Stimulated activated CD8-positive, alpha-beta memory T cell treated with anti-CD3 and anti-CD28 coated beads, Interleukin-15, amount 100 ng/mL, for 48 hours (primary cell): ENCODE data around the gene DPYSL4.

Experiments used
- DNase-seq, 2 donors: peaks; one replicate each; pipeline ENCODE4 v3.0.0-alpha.2; 2020; ENCODE audit warnings: low read depth in 2 of 2

Gene DPYSL4

DNA sequence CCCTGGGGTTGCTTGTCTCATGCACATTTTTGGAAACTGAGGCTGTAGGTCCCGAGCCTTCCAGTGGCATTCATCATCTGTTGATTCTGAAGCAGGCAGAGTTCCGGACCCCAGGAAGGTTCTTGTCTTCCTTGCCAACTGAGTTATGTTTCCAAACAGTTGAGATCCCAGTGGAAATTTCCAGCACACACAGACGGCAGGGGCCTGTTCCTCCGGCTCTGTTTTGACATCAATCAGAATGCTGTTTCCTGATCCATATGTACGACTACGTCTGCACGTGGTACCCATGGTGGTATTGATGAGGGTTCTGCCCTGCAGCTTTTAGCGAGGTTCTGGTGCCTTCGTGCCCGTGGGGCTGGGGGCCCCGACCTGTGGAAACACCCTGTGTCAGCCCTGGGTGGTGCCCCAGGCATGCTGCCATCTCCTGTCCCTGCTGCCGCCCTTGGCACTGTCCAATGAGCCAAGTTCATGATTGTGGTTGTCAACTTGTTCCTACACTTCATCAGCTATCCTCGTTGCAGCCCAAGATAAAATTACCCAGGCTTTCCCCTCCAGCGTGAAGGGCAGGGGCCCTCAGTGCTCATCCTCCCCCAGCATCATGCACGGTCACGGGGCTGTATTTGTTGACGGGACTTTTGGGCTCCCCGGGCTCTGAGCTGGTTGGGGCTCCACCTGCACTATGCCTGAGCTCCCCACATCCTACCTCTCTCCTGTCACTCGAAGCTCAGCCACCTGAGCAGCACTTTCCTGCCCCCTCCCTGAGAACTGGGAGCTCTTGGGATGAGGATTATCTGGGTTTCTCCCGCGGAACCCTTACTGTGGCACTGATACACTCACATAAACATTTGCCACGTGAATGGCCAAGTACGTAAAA, 7.8 kb upstream of the DPYSL4 start:
- DNase-seq = no peak

DNA sequence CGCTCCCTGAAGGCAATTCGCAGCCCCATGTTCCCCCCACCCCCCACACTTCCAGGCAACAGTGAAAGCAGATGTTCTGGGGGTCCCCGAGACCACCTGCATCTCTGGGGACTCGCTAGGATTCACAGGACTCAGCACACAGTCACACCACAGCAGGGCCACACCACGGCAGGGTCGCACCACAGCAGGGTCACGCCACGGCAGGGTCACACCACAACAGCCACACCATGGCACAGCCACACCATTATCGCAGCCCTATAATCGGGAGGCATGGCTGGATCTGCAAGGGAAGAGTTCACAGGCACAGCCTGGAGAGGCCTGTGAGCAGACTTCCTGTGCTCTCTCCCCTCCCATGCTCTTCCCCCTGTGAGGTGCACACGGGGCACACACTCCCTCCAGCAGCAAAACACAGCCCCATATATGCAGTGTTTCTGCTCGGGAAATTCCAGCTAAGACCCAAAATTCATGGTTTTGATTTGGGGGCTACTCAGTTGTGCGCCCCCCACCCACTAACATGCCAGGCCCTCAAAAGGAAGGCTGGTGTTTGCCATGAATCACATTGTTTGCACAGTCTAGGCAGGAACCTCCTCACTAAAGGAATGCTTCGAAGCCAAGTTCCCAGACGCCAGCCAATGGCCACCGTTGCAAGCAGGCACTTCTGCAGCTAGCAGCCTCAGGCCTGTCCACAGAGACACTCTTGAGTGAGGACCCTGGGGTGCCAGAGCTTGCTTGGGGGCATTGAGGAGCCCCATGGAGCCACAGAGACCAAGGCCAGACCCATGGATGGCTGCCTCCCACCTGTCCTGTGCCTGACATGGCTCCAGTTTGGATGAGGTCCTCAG, 7.0 kb upstream of the DPYSL4 start:
- no peak for DNase-seq

DNA sequence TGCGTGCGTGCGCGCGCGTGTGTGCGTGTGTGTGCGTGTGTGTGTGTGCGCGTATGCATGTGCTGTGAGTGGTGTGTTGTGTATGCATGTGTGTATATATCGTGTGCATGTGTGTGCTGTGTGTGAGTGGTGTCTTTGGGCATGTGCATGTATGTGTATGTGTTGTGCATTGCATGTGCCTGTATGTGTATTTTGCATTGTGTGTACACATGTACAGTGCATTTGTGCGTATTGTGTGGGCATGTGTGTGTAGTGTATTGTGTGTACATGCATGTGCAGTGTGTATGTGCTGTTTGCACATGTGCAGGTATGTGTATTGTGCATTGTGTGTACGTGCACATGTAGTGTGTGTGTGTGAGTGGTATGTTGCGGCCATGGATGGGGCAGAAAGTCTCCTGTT, 6.0 kb upstream of the DPYSL4 start:
- no peak for DNase-seq

DNA sequence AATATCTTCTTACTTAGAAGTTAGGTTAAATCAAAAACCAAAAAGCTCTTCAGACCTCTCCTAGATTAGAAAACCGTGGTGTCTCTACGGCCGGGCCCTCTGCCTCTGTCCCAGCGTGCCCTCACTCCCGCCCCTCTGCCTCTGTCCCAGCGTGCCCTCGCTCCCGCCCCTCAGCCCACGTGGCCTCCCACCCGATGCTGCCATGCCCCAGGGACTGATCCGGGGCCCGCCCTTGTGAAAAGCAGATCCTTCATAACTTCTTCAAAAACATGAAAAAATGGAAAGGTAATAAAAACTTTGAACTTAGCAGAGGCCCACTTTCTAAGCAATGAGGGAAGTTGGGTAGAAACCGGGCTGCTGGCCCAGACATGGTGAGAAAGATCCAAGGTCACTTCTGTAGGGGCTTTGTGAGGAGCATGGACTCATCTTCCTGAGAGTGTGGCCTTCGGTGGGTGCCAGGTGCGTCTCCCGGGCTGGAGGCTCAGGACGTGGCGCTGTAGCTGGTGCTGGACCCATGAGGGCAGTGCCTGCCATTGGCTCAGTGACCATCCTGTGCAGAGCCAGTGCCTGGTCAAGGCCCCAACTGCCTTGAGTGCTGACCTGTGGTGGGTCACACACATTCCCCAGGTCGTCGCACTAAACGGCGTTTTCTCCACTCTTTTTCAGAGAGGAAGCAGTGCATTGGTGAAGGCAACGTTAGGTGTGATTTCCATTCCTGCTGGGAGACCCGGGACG, 4.9 kb upstream of the DPYSL4 start:
- no peak for DNase-seq

DNA sequence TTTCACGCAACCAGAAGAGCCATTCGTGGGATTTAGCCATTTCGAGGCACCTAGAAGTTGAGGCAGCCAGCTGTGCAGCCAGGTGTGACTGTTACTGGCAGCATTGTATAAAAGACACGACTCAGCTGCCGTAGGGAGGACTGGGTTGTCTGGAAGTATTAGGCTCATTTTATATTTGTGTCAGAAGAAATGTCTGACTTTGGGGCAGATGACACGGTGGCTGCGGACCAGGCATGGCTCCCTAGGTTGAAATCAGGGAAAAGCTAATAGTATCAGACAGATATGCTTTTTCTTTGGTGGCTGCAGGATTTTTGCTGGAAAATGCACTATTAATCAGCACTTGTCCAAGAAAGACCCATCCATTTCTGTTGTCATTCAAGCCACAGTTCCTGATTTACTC, 4.2 kb upstream of the DPYSL4 start:
- no peak for DNase-seq

DNA sequence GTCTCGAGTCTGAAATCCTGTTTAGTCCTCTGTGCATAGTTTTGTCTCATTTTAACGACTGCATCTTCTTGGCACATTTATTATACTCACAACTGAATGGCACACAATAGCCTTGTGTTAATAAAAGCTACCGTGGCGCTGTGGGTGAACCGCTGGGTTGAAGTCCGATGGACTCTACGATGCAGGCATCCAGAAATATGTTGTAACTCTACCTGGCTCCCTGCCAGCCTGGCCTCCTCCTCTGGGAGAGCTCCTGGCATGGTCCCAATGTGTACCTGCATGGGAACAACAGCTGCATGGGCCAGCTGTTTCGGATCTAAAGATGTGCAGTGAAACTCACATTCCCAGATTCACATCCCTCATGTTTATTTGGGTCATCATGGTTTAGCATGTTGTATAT, 3.7 kb upstream of the DPYSL4 start:
- DNase-seq = no peak

DNA sequence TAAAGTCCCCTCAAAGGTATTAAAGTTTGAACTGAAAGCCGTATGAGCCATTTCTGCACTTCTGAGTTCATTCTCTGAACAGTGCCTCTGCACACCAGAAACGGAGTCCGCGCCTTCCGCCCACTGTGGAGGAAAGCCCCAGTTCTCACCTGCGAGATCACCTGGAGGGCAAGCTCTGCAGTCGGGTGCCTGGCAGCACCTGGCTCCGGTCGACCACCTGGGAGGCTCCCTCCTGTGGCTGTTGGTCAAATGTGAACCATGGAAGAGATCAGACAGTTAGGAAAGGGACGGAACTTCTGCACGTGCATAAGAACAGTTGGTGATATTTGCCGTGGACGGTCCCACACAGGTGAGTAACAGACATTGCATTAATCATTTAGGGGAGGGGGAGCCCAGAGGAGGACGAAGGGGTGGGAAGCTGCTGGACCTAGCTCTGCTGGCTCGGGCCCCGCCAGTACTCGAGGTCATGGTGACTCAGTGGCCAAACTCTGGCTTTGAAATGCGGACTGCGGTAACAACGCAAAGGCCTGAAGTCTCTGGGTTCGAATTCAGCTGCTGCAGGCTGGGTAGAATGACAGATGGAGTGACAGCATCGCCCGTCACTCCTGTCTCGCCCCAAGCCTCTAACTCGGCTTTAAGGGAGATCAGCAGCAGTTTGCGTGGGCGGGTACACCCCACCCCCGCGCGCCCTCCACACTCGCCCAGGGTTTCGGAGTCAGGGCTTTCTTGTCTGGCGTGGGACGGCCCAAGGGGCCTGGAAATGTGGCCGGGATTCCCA, 1.7 kb upstream of the DPYSL4 start:
- DNase-seq = no peak

DNA sequence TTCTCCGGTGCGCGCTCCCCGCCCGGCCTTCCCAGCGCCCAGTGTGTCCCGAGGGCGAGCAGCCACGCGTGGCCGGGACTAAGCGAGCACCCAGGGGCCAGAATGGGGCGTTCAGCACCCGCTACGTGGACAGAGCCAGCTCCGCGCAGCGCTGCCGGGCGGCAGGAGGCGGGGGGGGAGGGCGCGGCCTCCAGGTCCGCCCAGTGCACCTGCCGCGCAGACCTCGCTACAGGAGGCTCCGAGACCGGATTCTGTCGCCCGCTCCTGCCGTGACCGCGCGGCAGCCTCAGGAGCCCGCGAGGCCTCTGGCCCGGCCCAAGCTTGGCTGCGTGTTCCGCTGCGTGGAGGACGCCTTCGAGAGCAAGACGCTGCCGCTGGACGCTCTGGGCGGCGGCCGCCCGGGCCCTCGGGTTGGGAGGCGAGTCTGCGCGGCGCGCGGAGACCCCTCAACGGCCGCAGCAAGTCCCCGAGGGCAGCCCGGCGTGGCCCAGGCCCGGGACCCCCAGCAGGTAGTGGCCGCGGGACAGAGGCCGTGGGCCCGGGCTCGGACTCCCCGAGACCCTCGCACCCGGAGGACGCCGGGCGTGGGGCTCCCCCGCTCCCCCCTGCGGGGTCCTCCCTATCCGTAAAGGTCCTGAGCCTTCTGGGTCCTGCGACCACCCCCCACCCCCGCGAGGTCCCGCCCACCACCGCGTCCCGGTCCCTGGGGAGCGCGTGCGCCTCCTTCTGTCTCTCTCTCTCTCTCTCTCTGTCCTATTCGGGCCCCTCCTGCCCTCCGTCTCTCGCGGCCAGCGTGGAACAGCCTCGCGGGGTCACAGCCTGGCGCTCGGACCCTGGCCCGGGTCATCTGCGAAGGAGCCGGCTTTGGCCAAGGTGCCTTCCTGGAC, 904 bp upstream of the DPYSL4 start:
- DNase-seq = peak in 1 of 2 donors; percentile 29

DNA sequence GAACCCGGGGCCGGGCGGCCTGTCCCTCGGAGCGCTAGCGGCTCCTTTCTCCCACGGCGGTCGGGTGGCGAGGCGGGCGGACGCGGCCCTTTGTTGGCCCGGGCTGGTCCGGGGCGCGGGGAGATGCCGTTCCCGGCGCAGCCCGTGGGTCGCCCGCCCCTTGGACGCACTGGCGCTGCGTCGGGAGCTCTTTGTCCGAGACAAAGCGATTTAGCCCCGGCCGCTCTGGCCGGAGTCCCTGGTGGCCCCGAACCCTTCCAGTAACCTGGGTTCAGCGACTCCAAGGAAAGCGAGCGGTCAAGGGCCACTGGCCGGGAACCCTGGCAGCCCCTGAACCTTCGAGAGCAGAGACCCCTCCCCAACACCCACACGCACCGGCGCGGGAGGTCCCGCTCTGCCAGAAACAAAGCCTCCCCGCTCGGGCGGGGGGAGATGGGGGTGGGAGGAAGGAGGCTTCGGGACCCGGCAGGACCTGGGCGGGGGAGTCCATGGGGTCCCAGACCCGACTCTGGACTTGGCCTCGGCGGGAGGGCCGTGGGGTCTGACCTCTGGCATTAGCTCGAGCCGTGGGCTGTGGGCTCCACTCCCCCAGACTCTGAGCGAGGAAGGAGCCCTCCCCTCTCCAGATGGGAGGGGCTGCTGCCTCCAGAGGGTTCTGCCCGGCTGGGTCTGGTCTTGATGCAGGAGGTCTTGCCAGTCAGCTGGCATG, 836 bp downstream of the DPYSL4 start:
- DNase-seq = no peak

DNA sequence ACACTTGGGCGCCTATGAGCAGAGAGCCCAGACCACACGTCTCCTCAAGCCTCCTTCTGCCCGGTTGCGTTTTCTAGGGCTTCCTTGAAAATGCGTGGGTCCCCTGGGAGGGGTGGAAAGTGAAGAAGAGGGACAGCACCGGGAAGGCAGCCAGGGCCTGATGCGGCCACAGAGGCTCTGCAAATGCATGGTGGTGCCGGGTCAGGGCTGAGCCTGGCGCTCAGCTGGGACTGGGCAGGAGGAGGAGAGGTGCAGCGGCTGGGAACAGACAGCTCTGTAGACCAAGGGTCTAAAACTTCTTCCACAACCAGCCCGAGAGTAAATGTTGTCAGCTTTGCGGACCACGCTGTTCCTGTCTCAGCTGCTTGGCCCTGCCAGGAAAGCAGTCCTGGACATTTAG, 1.6 kb downstream of the DPYSL4 start:
- DNase-seq = no peak

DNA sequence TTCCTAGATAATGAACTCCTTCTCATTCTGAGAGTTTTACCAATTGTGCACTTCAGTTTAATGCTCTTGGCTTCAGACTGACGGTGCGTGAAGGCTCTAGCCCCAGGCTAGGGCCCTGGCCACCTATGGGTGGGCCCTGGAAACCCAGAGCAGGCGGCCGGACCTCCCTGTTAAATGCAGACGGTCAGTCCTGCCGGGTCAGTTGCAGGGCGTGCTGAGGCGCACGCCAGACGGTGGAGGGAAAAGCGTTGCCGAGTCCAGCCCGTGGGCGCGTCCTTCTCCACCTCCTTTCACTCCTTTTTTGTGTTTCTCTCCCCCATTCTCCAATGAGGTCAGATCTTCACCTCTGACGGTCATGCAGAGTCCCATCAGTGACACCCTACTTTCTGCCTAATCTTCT, 2.3 kb downstream of the DPYSL4 start:
- no peak for DNase-seq

DNA sequence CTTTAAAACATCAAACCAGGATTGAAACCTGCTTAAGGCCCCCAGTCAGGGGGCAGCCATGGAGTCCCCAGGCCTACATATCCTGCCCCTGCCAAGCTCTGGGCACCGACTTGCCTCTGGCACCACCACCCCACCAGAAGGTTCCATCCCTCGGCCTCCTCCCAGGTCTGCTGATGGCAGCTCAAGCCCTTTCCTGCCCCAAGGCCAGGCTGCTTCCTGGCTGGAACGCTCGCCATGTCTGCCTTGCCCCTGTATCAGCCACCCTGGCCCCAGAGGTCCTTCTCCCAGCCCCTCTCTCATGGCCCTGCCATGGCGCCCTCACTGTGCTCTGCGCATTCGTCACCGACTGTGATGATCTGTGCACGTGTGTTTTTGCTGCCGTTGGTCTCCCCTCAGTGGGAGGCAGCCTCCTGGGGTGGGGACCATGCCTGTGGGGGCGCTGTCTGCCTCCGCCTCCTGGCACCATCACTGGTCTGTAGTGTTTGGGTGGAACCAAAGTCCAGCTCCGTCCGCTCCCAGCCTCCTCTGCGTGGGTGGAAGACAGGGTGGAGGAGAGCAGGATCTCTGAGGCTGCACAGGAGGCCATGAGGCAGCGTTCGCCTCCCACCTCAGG, 3.2 kb downstream of the DPYSL4 start:
- DNase-seq = no peak

DNA sequence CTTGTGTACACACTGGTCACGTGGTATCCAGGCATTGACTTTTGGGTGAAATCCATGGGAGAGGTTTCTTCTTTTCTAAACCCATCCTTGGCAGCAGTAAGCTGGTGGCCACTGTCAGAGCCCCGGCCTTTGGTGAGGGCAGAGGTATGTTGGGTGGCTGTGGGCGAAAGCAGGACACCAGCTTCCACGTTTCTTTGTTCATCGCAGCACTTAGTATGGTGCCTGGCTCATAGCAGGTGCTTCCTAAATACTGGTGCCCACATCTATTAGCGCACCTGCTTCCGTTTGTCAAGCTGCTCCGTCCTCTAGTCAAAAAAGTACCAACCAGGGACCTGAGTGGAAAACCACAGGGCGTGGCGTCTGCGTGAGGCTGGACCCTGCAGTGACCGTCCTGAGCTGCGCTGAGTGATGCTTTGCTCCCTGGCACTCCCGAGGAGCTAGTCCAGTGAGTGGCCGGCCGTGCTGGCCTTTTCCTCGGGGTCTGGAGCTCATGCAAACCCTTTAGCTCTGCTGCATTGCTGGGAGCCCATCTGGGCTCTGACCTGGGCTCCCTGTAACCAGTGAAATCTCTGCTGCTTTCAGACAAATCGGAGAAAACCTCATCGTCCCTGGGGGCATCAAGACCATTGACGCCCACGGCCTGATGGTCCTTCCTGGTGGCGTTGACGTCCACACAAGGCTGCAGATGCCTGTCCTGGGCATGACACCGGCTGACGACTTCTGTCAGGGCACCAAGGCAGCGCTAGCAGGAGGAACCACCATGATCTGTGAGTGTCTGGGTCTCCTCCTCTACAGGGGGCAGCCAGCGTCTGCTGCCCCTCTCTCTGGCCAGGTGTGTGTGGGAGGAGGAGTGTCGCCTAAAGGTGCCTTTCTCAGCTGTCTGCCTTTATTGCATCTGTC, 5.6 kb downstream of the DPYSL4 start:
- no peak for DNase-seq

DNA sequence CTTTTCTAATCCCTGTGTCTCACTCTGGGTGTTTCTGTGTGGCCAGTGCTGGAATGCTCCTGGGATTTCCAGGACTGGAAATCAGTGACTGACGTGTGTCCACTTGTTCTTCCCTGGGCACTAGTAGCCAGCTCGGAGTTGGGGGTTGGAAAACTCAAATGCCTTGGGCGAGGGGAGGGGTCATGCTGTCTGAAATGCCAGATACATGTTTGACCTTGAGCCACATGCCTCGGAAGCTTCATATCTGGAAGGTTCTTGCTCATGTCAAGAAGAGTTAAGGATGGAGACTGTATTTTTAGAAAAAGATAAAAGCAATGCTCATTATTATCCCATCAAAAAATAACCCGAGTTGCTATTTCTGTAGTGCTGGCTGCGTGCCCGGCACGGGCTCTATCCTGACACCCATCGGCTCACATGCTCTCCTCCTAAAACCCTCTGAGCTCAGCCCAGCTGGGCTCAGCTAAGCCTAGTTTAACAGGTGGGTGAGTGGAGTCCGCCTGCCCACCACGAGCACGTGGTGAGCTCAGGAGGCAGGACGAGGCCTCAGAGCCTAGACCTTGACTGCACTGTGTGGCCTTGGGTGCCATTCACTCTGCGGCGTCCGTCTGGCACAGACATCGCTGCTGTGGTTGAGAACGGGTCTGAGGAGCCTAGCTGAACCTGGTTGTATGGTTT, 6.4 kb downstream of the DPYSL4 start:
- no peak for DNase-seq

DNA sequence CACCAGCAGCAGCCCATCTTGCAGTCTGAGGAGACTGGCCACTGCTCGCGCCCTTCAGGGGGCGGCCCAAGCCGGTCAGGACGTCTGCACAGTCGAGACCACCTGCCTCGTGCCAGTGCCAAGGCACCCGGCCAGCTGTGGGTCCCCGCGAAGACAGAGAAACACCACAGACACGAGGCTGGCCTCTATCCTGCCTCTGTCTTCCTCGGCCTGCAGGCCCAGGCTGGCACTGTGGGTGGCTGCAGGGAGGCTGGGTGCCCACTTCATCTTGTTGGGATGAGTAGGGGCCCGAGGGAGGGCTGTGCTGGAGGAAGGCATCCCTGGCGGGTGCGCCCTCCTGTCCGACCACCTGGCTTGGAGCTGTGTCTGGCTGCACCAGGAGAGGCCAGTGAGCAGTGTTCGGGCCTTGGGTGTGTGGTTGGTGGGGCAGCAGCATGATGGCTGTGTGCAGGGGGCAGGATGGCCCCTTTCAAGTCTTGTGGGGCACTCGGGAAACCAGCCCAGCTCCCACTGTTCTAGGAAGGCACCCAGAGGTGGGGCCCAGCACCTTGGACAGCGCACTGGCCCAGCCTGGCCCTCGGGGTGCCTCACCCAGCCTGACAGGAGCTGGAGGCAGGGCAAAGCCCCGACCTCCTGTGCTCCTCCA, 7.3 kb downstream of the DPYSL4 start:
- no peak for DNase-seq

DNA sequence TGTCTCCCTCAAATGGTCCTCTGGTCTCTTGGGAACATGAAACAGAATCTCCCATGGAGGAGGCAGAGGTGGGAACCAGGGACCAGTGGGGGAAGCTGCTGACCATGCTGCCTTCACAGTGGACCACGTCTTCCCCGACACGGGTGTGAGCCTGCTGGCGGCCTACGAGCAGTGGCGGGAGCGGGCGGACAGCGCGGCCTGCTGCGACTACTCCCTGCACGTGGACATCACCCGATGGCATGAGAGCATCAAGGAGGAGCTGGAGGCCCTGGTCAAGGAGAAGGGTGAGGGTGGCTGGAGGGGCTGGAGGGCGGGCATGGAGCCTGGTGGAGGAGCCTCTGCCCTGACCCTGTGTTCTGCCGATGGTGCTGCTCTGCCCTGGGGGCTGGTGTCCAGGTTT, 8.0 kb downstream of the DPYSL4 start:
- no peak for DNase-seq

DNA sequence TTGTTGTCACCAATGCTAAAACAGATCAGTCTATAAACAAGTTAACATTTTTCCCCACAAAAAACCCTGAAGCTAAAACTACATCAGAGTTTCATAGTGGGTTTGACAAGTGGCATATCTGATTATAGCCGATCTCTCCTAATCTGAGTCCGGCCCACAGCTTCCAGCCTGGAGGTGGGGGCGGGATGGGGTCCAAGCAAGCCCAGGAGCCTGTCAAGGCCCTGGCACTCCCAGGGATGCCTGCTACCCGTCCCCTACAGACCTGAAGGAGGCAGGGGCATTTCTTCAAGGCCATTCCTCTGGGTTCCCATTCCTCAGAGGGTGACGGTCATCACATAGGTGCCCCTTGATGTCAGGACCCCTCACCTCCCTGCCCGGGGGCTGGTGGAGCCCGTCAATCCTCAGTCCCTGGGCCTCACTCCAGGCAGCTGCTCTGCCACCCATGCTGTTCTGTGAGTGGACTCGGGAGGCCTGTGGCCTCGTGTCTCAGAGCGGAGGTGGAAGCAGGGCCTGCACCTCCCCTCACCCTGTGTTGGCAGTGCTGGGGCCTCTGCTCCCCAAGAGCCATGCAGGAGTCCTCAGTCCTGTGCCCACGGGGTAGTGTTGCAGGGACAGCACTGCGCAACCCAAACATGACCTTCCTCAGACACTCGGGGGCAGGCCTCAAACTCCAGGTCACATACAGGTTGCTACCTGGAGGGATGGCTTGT, 8.8 kb downstream of the DPYSL4 start:
- no peak for DNase-seq
